ENCODE results near the gene KRT82.

Gene KRT82

GRCh38 chr12:52362118-52362726, 43.9 kb downstream of the KRT82 start:
- no peak for DNase-seq (ENCODE audit: low read depth in 1 of 2, low spot score in 1 of 2)

- no peak for DNase-seq (ENCODE audit: low read depth in 1 of 2, low spot score in 1 of 2)
These were observed 44.6 kb downstream of the KRT82 start for GRCh38 chr12:52361553-52361952.

GRCh38 chr12:52360663-52361271, 45.4 kb downstream of the KRT82 start:
- DNase-seq (ENCODE audit: low read depth in 1 of 2, low spot score in 1 of 2): no peak

GRCh38 chr12:52360106-52360662, 46.0 kb downstream of the KRT82 start:
- DNase-seq (ENCODE audit: low read depth in 1 of 2, low spot score in 1 of 2): no peak

GRCh38 chr12:52359621-52360061, 46.5 kb downstream of the KRT82 start:
- no peak for DNase-seq (ENCODE audit: low read depth in 1 of 2, low spot score in 1 of 2)

DNA sequence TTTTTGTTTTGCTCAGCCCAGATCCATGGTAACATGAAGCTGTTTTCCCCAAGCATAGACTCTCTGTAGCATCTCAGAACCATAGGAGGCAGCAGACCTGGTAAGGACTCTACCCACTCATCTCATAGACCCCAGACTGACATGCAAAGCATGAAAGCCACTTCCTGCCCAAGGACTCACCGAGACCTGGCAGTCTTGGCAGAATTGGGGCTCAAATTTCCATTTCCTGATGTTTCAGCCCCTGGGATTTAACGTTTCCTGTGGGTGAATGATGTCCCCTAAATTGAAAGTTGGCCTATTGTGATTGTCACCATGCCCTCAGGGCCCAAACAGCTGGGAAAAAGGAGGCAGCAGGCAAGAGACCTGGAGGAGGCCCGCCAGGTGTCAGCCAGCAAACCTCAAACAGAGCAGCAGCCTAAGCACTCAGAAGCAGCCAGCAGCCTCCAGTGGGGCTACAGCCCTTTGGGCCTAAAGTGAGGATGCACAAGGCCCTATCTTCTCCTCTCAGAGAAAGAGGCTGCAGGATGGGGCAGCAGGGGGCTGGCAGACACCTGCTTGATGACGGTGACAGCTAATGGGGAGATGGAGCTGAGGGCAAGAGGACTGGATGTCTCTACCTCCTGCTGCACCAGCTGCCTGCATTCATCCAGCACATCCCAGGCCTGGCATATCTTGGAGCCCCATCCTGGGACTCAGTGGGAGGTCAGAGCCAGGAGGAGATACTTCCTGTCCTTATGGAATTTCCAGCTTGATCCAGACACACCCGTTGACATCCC, 47.4 kb downstream of the KRT82 start:
- DNase-seq (ENCODE audit: low read depth in 1 of 2, low spot score in 1 of 2): no peak

- no peak for DNase-seq (ENCODE audit: low read depth in 1 of 2, low spot score in 1 of 2)
These were observed 49.2 kb downstream of the KRT82 start for GRCh38 chr12:52356762-52357580.

- DNase-seq (ENCODE audit: low read depth in 1 of 2, low spot score in 1 of 2): no peak
These were observed 49.9 kb downstream of the KRT82 start for GRCh38 chr12:52356031-52356761.

DNA sequence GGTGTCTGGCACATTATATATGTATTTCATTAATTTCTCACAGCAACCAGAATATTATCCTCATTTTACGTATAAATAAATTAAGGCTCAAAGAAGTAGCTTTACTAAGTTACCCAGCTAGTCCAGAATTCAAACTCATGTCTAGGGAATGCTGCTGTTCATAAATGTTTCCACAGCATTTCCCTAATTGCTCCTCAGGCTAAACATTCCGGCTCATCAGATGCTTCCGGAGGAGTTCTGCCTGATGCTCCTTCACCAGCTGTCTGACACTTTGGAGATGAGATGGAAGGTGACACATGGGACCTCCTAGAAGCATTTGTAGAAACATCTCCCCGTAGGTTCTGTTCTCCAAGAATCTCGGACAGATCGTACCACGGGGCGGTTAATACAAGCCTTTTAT, 51.0 kb downstream of the KRT82 start:
- no peak for DNase-seq (ENCODE audit: low read depth in 1 of 2, low spot score in 1 of 2)

- no peak for DNase-seq (ENCODE audit: low read depth in 1 of 2, low spot score in 1 of 2)
These were observed 51.9 kb downstream of the KRT82 start for GRCh38 chr12:52354200-52354599.

GRCh38 chr12:52353766-52354165, 52.4 kb downstream of the KRT82 start:
- DNase-seq (ENCODE audit: low read depth in 1 of 2, low spot score in 1 of 2): no peak

- no peak for DNase-seq (ENCODE audit: low read depth in 1 of 2, low spot score in 1 of 2)
These were observed 53.2 kb downstream of the KRT82 start for GRCh38 chr12:52352951-52353350.

- DNase-seq (ENCODE audit: low read depth in 1 of 2, low spot score in 1 of 2): peak in 1 of 2 donors; percentile 20
These were observed 54.7 kb downstream of the KRT82 start for GRCh38 chr12:52351196-52352059.

DNA sequence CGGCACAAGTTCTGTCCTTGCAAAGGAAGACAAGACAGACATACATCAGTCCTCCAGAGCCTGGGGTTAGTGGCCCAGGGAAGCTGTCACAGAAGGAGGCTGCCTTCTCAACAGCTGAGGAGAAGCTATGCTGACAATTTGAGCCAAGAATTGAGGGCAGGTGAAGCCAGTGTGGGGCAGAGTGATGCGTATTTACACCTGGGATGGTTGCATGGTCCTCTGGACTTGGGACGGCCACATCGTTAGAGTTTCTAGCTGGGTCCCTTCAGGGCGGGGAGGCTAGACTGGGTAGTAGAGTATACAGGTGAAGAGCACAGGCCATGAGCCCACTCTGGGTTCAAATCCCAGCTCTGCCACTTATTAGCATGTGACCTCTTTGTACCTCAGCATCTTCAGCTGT, 55.3 kb downstream of the KRT82 start:
- no peak for DNase-seq (ENCODE audit: low read depth in 1 of 2, low spot score in 1 of 2)

DNA sequence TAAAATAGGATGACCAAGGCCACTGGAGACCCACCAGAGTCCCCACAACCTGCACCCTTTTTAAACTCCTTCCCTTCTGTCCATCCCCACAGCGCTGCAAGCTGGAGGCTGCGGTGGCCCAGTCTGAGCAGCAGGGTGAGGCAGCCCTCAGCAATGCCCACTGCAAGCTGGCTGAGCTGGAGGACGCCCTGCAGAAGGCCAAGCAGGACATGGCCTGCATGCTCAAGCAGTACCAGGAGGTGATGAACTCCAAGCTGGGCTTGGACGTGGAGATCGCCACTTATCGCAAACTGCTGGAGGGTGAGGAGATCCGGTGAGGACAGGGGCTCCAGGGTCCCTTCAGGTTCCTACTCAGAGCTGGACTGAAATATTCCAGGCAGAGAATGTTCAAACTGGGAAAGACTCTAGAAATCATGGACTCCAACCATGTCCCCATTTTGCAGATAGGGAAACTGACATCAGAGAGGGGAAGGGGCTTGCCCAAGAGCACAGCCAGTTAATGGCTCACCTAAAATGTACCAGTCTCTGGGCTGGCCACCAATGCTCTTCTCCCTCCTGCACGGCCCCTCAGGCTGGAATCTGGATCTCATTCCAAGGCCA, 56.0 kb downstream of the KRT82 start:
- no peak for DNase-seq (ENCODE audit: low read depth in 1 of 2, low spot score in 1 of 2)

DNA sequence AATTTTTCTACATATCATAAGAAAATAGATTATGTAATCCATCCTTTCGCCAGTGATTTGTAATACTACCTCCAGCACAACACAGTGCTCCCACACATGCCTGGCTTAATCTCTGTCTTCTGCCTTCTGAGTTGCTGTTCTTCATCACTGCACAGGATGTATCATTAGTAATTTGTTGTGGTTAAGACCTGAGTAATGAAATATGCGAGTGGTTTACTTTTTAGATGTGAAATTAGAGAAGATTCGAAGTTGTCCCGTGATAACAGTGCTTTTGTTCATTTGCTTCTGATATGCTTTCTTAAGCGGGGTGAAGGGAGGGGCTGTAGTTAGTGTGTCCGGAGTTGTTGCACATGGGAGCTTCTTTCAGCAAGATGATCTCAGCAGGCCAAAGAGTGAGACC, 56.9 kb downstream of the KRT82 start:
- no peak for DNase-seq (ENCODE audit: low read depth in 1 of 2, low spot score in 1 of 2)

- no peak for DNase-seq (ENCODE audit: low read depth in 1 of 2, low spot score in 1 of 2)
These were observed 58.3 kb downstream of the KRT82 start for GRCh38 chr12:52347551-52348510.

DNA sequence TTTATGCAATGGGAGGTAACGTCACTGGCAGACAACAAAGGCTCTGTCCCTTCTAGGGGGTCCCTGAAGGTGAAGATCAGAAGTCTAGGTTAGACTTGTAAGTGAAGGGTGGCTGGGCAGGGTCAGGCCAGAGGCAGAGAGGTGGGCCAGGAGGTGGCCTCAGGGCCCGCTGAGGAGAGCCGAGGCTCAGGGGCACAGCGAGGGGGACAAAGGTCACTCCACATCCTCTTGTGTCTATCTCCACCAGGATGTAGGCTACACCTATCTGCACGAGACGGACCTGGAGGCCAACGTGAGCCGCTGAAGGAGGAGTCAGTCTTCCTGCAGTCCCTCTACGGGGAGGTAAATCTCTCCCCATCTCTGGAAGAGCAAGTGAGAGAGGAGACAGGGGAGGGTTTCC, 59.1 kb downstream of the KRT82 start:
- DNase-seq (ENCODE audit: low read depth in 1 of 2, low spot score in 1 of 2): no peak

Data from stimulated activated CD4-positive, alpha-beta T cell treated with anti-CD3 and anti-CD28 coated beads, Interleukin-15, amount 100 ng/mL, for 1 hour (primary cell).